NB4 (cell line): ENCODE results near the gene DGKB.

Experiments used
- POLR2A ChIP-seq: IDR thresholded peaks from 2 replicates; pipeline ENCODE4 v1.6.1; 2011; ENCODE audit warnings: mild to moderate bottlenecking; ENCODE audit not compliant: insufficient read length; ENCODE audit errors: extremely low read depth
- TF ChIP-seq, protein P1 (sequence below): IDR thresholded peaks from one replicate; pipeline ENCODE4 v1.5.1; 2012; ENCODE audit warnings: low read depth, low read length

DNA sequence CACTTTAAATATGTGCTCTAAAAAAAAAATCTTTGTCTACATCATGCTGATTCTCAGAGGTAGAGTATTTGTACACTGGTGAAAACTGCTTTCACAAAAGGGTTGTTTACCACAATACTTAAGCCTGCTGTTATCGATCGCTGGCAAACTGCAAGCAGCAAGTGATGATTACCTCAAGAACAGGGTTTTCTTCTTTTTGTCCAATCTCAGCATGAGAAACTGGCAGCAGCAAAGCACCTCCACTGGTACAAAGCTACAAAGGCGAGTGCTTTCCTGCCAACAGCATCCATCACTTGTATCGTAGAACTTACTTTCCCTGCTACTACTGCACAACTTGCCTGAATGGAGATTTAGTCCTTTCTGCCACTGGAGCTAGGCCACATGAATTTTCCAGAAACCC lies 276.5 kb downstream of the DGKB start:
- TF ChIP-seq, protein P1, sequence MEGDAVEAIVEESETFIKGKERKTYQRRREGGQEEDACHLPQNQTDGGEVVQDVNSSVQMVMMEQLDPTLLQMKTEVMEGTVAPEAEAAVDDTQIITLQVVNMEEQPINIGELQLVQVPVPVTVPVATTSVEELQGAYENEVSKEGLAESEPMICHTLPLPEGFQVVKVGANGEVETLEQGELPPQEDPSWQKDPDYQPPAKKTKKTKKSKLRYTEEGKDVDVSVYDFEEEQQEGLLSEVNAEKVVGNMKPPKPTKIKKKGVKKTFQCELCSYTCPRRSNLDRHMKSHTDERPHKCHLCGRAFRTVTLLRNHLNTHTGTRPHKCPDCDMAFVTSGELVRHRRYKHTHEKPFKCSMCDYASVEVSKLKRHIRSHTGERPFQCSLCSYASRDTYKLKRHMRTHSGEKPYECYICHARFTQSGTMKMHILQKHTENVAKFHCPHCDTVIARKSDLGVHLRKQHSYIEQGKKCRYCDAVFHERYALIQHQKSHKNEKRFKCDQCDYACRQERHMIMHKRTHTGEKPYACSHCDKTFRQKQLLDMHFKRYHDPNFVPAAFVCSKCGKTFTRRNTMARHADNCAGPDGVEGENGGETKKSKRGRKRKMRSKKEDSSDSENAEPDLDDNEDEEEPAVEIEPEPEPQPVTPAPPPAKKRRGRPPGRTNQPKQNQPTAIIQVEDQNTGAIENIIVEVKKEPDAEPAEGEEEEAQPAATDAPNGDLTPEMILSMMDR, result no peak
- TF ChIP-seq POLR2A, result no peak
